Upper lobe of left lung (tissue), 6 donors: ENCODE results near the gene EFHC2. TPM values are rescaled to one million over a fixed set of nuclear protein-coding genes. Genes with fewer than 3 reads are reported as not detected.
"Not testable (repeated sequence)": the region's sequence is repeated elsewhere in the genome, so short reads cannot be mapped to it uniquely, and the experiment has no call there.

Experiments used
- ATAC-seq, 2 donors: fragments of 200-7000 bp; cut with Tn5 transposase; one replicate each; pipeline ENCODE4 v1.9.1; 2022; ENCODE audit warnings: mild to moderate bottlenecking in 2 of 2, moderate library complexity in 2 of 2; ENCODE audit not compliant: low FRiP score in 2 of 2
- DNase-seq, 2 donors: peaks; one replicate each; pipeline ENCODE4 v3.0.0-alpha.2; 2019 to 2020
- H3K27ac ChIP-seq, 4 donors: fragments of 200-600 bp; sonication (generic); one replicate each; pipeline ENCODE4 v1.5.1; 2016 to 2019
- H3K27me3 ChIP-seq, 4 donors: fragments of 200-600 bp; sonication (generic); one replicate each; pipeline ENCODE4 v1.5.1; 2017 to 2019
- H3K36me3 ChIP-seq, 4 donors: fragments of 200-600 bp; sonication (generic); one replicate each; pipeline ENCODE4 v1.5.1; 2016 to 2019
- H3K4me1 ChIP-seq, 4 donors: fragments of 200-600 bp; sonication (generic); one replicate each; pipeline ENCODE4 v1.5.1; 2018 to 2019
- H3K4me3 ChIP-seq, 4 donors: fragments of 200-600 bp; sonication (generic); one replicate each; pipeline ENCODE4 v1.5.1; 2017 to 2019; ENCODE audit warnings: mild to moderate bottlenecking in 2 of 4, moderate library complexity in 1 of 4
- H3K9me3 ChIP-seq, 4 donors: fragments of 200-600 bp; sonication (generic); one replicate each; pipeline ENCODE4 v1.5.1; 2018 to 2019
- EP300 ChIP-seq, 4 donors: sonication (generic); formaldehyde crosslinking; IDR thresholded peaks; one replicate each; pipeline ENCODE4 v1.5.1; 2017; ENCODE audit warnings: antibody characterized with exemption in 4 of 4, control low read depth in 2 of 4
- POLR2A ChIP-seq, 4 donors: fragments of 450-650 bp; IDR thresholded peaks; one replicate each; pipeline ENCODE4 v1.5.1; 2016 to 2017; ENCODE audit warnings: antibody characterized with exemption in 4 of 4, mild to moderate bottlenecking in 2 of 4
- POLR2AphosphoS5 ChIP-seq, 2 donors: sonication (generic); formaldehyde crosslinking; IDR thresholded peaks; one replicate each; pipeline ENCODE4 v1.5.1; 2017; ENCODE audit warnings: antibody characterized with exemption in 2 of 2
- WGBS, 2 donors: methylation state at CpG; one replicate each; pipeline ENCODE4 v1.1.5; 2017 to 2018; 5-methylcytosine and 5-hydroxymethylcytosine counted together
- total RNA-seq, 6 donors: library from RNA; depleted of rRNA in 4 of 6; stranded (reverse); fragments of >200 nt in 4 of 6; gene quantifications; one replicate each; pipeline versions ENCODE4 v1.1.0 to v1.2.1, GENCODE V29; 2016 to 2021
- TF ChIP-seq, protein P1 (sequence below), 6 experiments: fragments of 450-650 bp in 4 of 6; fragments of 200-600 bp in 2 of 6; sonication (generic) in 2 of 6; IDR thresholded peaks; one replicate each; pipeline ENCODE4 v1.5.1; 2016 to 2019; ENCODE audit warnings: antibody characterized with exemption in 6 of 6
- donor health status: DM: no; HTN: no; CAD: no; lungs with moderate emphysema.
- donor health status: DM: no; HTN: yes; CAD: no; lungs with severe emphysema.

The EFHC2 gene
- total RNA-seq, 6 donors from 2014 or later: 0.31 to 13.0 (median 1.8) TPM

- 85 to 100% methylated on average over 1 of the region's 1 CpG for WGBS, 2 donors
These were observed 139.7 kb downstream of the EFHC2 start for GRCh38 chrX:44203791-44204190.

DNA sequence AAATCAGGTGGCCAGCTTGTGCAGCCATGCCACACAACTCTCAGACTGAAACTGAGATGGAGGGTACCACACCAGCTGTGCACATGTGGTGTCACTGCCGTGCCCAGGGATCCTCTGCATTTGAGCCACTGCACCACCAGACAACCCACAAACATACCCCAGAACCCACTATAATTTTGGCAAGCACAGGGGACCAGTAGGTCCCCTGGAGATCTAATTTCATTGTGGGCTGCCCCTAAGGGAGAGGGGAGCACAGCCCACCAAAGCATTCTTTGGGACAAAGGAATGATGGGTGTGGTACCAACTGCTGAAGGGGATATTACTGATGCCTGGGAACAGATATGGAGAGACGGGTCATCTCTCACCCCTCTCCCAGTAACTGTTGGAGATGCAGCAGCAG, 140.9 kb downstream of the EFHC2 start:
- ATAC-seq (no peak), DNase-seq (no peak)
- no peaks in the 10 kb centered on the region for H3K9me3 ChIP-seq
- 65 to 67% methylated on average over 2 of the region's 2 CpGs for WGBS, 2 donors
- H3K27me3 ChIP-seq: no peaks in the 10 kb centered on the region
- TF ChIP-seq POLR2AphosphoS5 (IDR thresholded peaks at IDR 0.05) (no peak), POLR2A (IDR thresholded peaks at IDR 0.05) (no peak), EP300 (IDR thresholded peaks at IDR 0.05) (no peak)
- TF ChIP-seq, protein P1, sequence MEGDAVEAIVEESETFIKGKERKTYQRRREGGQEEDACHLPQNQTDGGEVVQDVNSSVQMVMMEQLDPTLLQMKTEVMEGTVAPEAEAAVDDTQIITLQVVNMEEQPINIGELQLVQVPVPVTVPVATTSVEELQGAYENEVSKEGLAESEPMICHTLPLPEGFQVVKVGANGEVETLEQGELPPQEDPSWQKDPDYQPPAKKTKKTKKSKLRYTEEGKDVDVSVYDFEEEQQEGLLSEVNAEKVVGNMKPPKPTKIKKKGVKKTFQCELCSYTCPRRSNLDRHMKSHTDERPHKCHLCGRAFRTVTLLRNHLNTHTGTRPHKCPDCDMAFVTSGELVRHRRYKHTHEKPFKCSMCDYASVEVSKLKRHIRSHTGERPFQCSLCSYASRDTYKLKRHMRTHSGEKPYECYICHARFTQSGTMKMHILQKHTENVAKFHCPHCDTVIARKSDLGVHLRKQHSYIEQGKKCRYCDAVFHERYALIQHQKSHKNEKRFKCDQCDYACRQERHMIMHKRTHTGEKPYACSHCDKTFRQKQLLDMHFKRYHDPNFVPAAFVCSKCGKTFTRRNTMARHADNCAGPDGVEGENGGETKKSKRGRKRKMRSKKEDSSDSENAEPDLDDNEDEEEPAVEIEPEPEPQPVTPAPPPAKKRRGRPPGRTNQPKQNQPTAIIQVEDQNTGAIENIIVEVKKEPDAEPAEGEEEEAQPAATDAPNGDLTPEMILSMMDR (IDR thresholded peaks at IDR 0.05): no peak
- H3K27ac ChIP-seq: no peak overlapping the region
- no peaks in the 10 kb centered on the region for H3K36me3 ChIP-seq
- no peak overlapping the region for H3K4me3 ChIP-seq
- H3K4me1 ChIP-seq: no peaks in the 10 kb centered on the region

More at GRCh38 chrX:44203791-44204190, 139.7 kb downstream of the EFHC2 start:
- DNase-seq: no peak
- Histone ChIP-seq H3K9me3 (no peaks in the 10 kb centered on the region), H3K4me3 (no peak overlapping the region), H3K27ac (no peak overlapping the region), H3K27me3 (no peaks in the 10 kb centered on the region), H3K4me1 (no peaks in the 10 kb centered on the region), H3K36me3 (no peaks in the 10 kb centered on the region)
- no peak for TF ChIP-seq POLR2A (IDR thresholded peaks at IDR 0.05)
- no peak for TF ChIP-seq EP300 (IDR thresholded peaks at IDR 0.05)
- TF ChIP-seq POLR2AphosphoS5 (IDR thresholded peaks at IDR 0.05): no peak
- TF ChIP-seq, protein P1 (IDR thresholded peaks at IDR 0.05): no peak
- no peak for ATAC-seq

GRCh38 chrX:44189116-44189515, 154.4 kb downstream of the EFHC2 start:
- Histone ChIP-seq H3K27me3 (no peaks in the 10 kb centered on the region), H3K36me3 (no peaks in the 10 kb centered on the region), H3K27ac (no peak overlapping the region), H3K4me3 (no peak overlapping the region), H3K4me1 (no peaks in the 10 kb centered on the region), H3K9me3 (no peaks in the 10 kb centered on the region)
- TF ChIP-seq EP300 (IDR thresholded peaks at IDR 0.05) (no peak), POLR2AphosphoS5 (IDR thresholded peaks at IDR 0.05) (no peak), POLR2A (IDR thresholded peaks at IDR 0.05) (no peak)
- TF ChIP-seq, protein P1 (IDR thresholded peaks at IDR 0.05): no peak
- no peak for DNase-seq
- 95 to 100% methylated on average over 2 of the region's 2 CpGs for WGBS, 2 donors
- no peak for ATAC-seq

DNA sequence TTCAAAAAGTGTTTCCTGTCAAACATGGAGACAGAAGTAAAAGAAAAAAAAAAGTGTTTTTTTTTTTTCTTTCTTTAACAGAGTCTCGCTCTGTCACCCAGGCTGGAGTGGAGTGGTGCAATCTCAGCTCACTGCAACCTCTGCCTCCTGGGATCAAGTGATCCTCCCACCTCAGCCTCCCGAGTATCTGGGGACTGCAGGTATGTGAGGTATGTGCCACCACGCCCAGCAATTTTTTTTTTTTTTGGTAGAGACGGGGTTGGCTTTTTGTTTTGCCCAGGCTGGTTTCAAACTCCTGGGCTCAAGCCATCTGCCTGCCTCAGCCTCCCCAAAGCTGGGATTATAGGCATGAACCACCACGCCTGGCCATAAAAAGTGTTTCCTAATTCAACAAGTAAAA, 155.6 kb downstream of the EFHC2 start:
- H3K4me1 ChIP-seq, H3K27me3 ChIP-seq, H3K4me3 ChIP-seq, DNase-seq, H3K27ac ChIP-seq, ATAC-seq, H3K36me3 ChIP-seq, H3K9me3 ChIP-seq: not testable (repeated sequence)
- WGBS, 2 donors: 65 to 78% methylated on average over 4 to 5 of the region's 5 CpGs

DNA sequence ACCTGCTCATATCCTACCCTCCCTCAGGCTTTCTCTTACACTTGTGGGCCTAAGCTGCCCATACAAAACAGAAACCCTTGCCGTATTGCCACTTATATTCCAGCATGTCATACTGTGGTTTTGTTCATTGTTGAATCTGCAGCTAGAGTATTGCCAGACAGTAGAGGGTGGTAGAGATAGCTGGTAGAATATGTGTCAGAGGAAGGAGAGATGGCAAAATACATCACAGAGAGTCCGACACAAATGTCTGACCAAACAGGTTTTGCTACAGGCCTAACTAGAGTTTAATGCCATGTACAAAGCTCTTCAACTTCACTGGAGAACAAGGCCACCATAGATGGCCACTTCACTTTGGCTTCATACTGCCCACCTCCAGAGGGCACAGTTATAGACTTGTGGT, 160.1 kb downstream of the EFHC2 start:
- WGBS, 2 donors: 72 to 75% methylated on average over 2 of the region's 2 CpGs
- H3K4me1 ChIP-seq: no peaks in the 10 kb centered on the region
- no peaks in the 10 kb centered on the region for H3K9me3 ChIP-seq
- no peaks in the 10 kb centered on the region for H3K36me3 ChIP-seq
- no peaks in the 10 kb centered on the region for H3K27me3 ChIP-seq
- ATAC-seq (no peak), DNase-seq (no peak)
- no peak overlapping the region for H3K27ac ChIP-seq
- TF ChIP-seq POLR2AphosphoS5 (IDR thresholded peaks at IDR 0.05) (no peak), POLR2A (IDR thresholded peaks at IDR 0.05) (no peak)
- TF ChIP-seq, protein P1 (IDR thresholded peaks at IDR 0.05): peak in 1 of 6 experiments; percentile 7
- no peak overlapping the region for H3K4me3 ChIP-seq
